Progenitor cell of endocrine pancreas (in vitro differentiated cells): ENCODE data around the gene DLGAP4. TPM values are rescaled to one million over a fixed set of nuclear protein-coding genes. Genes with fewer than 3 reads are reported as not detected.

Experiments
- DNase-seq: peaks from one replicate; pipeline ENCODE4 v3.0.0; 2021; ENCODE audit warnings: low spot score; ENCODE audit not compliant: unreplicated experiment
- H3K27ac Mint-ChIP-seq: 2 replicates; pipeline ENCODE4 v1.8.0; 2021; ENCODE audit warnings: mild to moderate bottlenecking, moderate library complexity, mixed read lengths
- H3K27me3 Mint-ChIP-seq: 2 replicates; pipeline ENCODE4 v1.8.0; 2021; ENCODE audit warnings: mixed read lengths
- H3K36me3 Mint-ChIP-seq: 2 replicates; pipeline ENCODE4 v1.8.0; 2022; ENCODE audit warnings: mixed read lengths; ENCODE audit not compliant: insufficient read depth
- H3K4me1 Mint-ChIP-seq: 2 replicates; pipeline ENCODE4 v1.8.0; 2021; ENCODE audit warnings: low read depth, mixed read lengths
- H3K4me3 Mint-ChIP-seq: 2 replicates; pipeline ENCODE4 v1.8.0; 2021; ENCODE audit warnings: low read depth, mild to moderate bottlenecking, moderate library complexity, mixed read lengths
- H3K9me3 Mint-ChIP-seq: 2 replicates; pipeline ENCODE4 v1.8.0; 2021; ENCODE audit warnings: low read depth, mixed read lengths
- CTCF ChIP-seq: fragments of 200-600 bp; sonication (generic); IDR thresholded peaks from one replicate; pipeline ENCODE4 v1.5.0; 2021; ENCODE audit warnings: antibody characterized with exemption, mild to moderate bottlenecking; ENCODE audit not compliant: unreplicated experiment
- total RNA-seq: library from RNA; stranded (reverse); gene quantifications from 2 replicates; pipeline ENCODE4 v1.2.1, GENCODE V29; 2021

DLGAP4 gene
- total RNA-seq, 1 donor from 2014 or later: 109 TPM

GRCh38 chr20:36386236-36386635 is 80.1 kb downstream of the DLGAP4 start:
- DNase-seq: no peak
- Mint-ChIP-seq H3K36me3 (no peaks in the 10 kb centered on the region), H3K4me1 (no peaks in the 10 kb centered on the region), H3K4me3 (no peak overlapping the region), H3K27ac (no peak overlapping the region), H3K9me3 (no peaks in the 10 kb centered on the region), H3K27me3 (peaks cover 22% of the 10 kb centered on the region)
- TF ChIP-seq CTCF: no peak

GRCh38 chr20:36390269-36390668 is 84.1 kb downstream of the DLGAP4 start:
- Mint-ChIP-seq H3K9me3 (no peaks in the 10 kb centered on the region), H3K4me3 (no peak overlapping the region), H3K36me3 (no peaks in the 10 kb centered on the region), H3K4me1 (no peaks in the 10 kb centered on the region), H3K27ac (no peak overlapping the region), H3K27me3 (peaks cover 36% of the 10 kb centered on the region)
- no peak for TF ChIP-seq CTCF
- DNase-seq: no peak

DNA sequence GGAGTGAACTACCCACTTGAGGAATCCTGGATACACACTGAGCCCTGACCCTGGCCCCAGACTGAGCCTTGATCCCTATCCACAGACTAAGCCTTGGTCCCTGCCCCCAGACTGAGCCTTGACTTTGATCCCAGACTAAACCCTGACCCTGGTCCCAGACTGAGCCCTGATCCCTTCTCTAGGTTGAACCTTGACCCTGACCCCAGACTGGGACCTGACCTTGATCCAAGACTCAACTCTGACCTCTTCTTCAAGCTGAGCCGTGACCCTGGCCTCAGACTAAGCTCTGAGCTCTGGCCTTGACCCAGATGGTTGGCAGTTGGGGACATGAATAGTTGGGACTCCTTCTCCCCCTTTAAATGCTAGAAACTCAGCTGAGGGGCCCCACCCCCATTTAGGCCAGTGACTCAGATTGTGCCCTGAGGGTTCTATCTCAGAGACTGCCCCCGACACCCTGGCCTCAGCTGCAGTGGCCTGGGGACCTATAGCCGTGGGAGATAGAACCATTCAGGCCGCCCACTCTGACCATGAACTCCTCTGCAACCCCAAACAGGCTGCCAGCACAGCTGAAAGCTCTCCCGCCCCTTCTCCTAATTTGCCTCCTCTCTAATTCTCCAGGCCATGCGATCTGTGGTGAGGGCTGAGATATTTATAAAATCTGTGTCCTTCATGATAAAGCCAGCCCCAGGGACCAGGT is 84.7 kb downstream of the DLGAP4 start:
- H3K27me3 Mint-ChIP-seq: peaks cover 33% of the 10 kb centered on the region
- H3K4me3 Mint-ChIP-seq: no peak overlapping the region
- no peaks in the 10 kb centered on the region for H3K9me3 Mint-ChIP-seq
- TF ChIP-seq CTCF: no peak
- H3K36me3 Mint-ChIP-seq: no peaks in the 10 kb centered on the region
- no peak overlapping the region for H3K27ac Mint-ChIP-seq
- no peak for DNase-seq
- no peaks in the 10 kb centered on the region for H3K4me1 Mint-ChIP-seq

- H3K36me3 Mint-ChIP-seq: no peaks in the 10 kb centered on the region
- H3K4me1 Mint-ChIP-seq: no peaks in the 10 kb centered on the region
- peaks cover 29% of the 10 kb centered on the region for H3K27me3 Mint-ChIP-seq
- no peak overlapping the region for H3K4me3 Mint-ChIP-seq
- DNase-seq: no peak
- no peak overlapping the region for H3K27ac Mint-ChIP-seq
- no peaks in the 10 kb centered on the region for H3K9me3 Mint-ChIP-seq
- no peak for TF ChIP-seq CTCF
These were observed 85.3 kb downstream of the DLGAP4 start for GRCh38 chr20:36391456-36391855.

DNA sequence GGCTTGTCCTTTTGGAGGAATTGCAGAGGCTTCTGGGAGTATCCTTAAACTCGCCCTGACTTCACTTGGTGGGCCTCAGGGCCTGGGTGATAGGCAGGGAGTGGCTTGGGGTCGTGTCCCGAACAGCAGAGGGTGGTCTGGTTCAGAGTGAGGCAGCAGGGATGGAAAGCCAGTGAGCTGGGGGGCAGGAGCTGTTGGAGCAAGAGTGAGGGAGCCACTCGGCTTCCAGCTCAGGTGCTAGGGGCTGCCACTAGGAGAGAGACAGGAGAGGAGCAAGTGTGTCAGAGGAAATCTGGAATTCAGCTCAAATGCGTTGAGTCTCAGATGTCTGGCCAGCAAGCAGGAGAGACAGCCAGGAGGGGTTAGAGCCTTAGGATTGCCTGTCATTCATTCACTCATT is 85.8 kb downstream of the DLGAP4 start:
- H3K27ac Mint-ChIP-seq: no peak overlapping the region
- no peak for TF ChIP-seq CTCF

More for the DNA sequence above, 85.8 kb downstream of the DLGAP4 start:
- no peaks in the 10 kb centered on the region for H3K4me1 Mint-ChIP-seq
- peaks cover 29% of the 10 kb centered on the region for H3K27me3 Mint-ChIP-seq
- no peaks in the 10 kb centered on the region for H3K9me3 Mint-ChIP-seq
- no peak overlapping the region for H3K4me3 Mint-ChIP-seq
- no peaks in the 10 kb centered on the region for H3K36me3 Mint-ChIP-seq
- no peak for DNase-seq
